ENCODE measurements around the gene CHKB. TPM values are rescaled to one million over a fixed set of nuclear protein-coding genes. Genes with fewer than 3 reads are reported as not detected.

Gene CHKB
- total RNA-seq, 1 donor from 2014 or later: 36.1 TPM

DNA sequence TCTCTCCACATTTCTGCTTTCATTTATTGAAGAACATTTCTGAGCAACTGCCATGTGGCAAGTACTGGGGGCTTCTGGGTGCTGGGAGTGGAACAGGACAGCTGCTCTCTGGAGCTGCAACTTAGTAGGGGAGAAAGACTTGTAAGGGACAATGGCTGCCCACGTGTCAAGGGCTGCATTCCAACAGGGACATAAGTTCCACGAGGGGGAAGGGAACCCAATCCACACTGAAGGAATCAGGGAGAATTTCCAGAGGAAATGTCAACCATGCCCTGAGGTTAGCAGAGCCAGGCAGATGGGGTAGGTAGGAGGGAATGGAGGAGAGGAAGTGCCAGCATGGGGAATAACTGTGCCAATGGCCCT, 19.7 kb upstream of the CHKB start:
- Mint-ChIP-seq H3K27me3 (ENCODE audit: low read depth, unreplicated experiment) (peaks cover 51% of the 10 kb centered on the region), H3K27ac (ENCODE audit: unreplicated experiment) (peak overlapping the region; percentile 31), H3K4me1 (ENCODE audit: low read depth, unreplicated experiment) (peaks cover 8% of the 10 kb centered on the region), H3K36me3 (ENCODE audit: low read depth, unreplicated experiment) (peaks cover 14% of the 10 kb centered on the region), H3K4me3 (ENCODE audit: unreplicated experiment) (peak overlapping the region; percentile 75), H3K9me3 (ENCODE audit: unreplicated experiment) (peaks cover 2% of the 10 kb centered on the region)
- no peak overlapping the region for H3K4me3 ChIP-seq (ENCODE audit: insufficient read depth, low read depth, low read length)
- FAIRE-seq (no peak), DNase-seq (ENCODE audit: low read depth) (no peak)
- H3K4me2 ChIP-seq (ENCODE audit: low read length): no peak overlapping the region
- H3K27ac ChIP-seq (ENCODE audit: low read depth, low read length): no peak overlapping the region
- no peak for TF ChIP-seq CTCF (IDR thresholded peaks at IDR 0.05; ENCODE audit: insufficient read depth, low read depth, low read length)
- no peak for TF ChIP-seq EZH2 (IDR thresholded peaks at IDR 0.05; ENCODE audit: insufficient read depth, low read length)
- H3K9ac ChIP-seq (ENCODE audit: low read length): no peak overlapping the region
- H3K9me3 ChIP-seq (ENCODE audit: insufficient read depth, low read depth, low read length): no peaks in the 10 kb centered on the region
- no peaks in the 10 kb centered on the region for H4K20me1 ChIP-seq (ENCODE audit: insufficient read depth, low read length)
- H3K27me3 ChIP-seq (ENCODE audit: insufficient read depth, low read length): peaks cover 18% of the 10 kb centered on the region
- H3K36me3 ChIP-seq (ENCODE audit: insufficient read depth, low read length): no peaks in the 10 kb centered on the region
- H2AFZ ChIP-seq (ENCODE audit: low read depth, low read length): no peak overlapping the region
- H3K79me2 ChIP-seq (ENCODE audit: insufficient read depth, low read length): no peaks in the 10 kb centered on the region
- H3K4me1 ChIP-seq (ENCODE audit: insufficient read depth, low read length): no peaks in the 10 kb centered on the region

GRCh38 chr22:50601669-50602337, 19.2 kb upstream of the CHKB start:
- peak overlapping the region; percentile 75 for H3K4me3 Mint-ChIP-seq (ENCODE audit: unreplicated experiment)
- no peaks in the 10 kb centered on the region for H3K4me1 ChIP-seq (ENCODE audit: insufficient read depth, low read length)
- DNase-seq (ENCODE audit: low read depth) (no peak), FAIRE-seq (no peak)
- peak overlapping the region; percentile 31 for H3K27ac Mint-ChIP-seq (ENCODE audit: unreplicated experiment)
- H3K9ac ChIP-seq (ENCODE audit: low read length): no peak overlapping the region
- H3K4me1 Mint-ChIP-seq (ENCODE audit: low read depth, unreplicated experiment): peaks cover 8% of the 10 kb centered on the region
- H3K9me3 Mint-ChIP-seq (ENCODE audit: unreplicated experiment): peaks cover 2% of the 10 kb centered on the region
- peaks cover 18% of the 10 kb centered on the region for H3K27me3 ChIP-seq (ENCODE audit: insufficient read depth, low read length)
- H3K4me2 ChIP-seq (ENCODE audit: low read length): no peak overlapping the region
- H3K79me2 ChIP-seq (ENCODE audit: insufficient read depth, low read length): no peaks in the 10 kb centered on the region
- peaks cover 18% of the 10 kb centered on the region for H3K36me3 Mint-ChIP-seq (ENCODE audit: low read depth, unreplicated experiment)
- H3K4me3 ChIP-seq (ENCODE audit: insufficient read depth, low read depth, low read length): no peak overlapping the region
- H2AFZ ChIP-seq (ENCODE audit: low read depth, low read length): no peak overlapping the region
- no peak overlapping the region for H3K27ac ChIP-seq (ENCODE audit: low read depth, low read length)
- H3K27me3 Mint-ChIP-seq (ENCODE audit: low read depth, unreplicated experiment): peaks cover 51% of the 10 kb centered on the region
- no peaks in the 10 kb centered on the region for H3K9me3 ChIP-seq (ENCODE audit: insufficient read depth, low read depth, low read length)
- no peaks in the 10 kb centered on the region for H4K20me1 ChIP-seq (ENCODE audit: insufficient read depth, low read length)
- no peaks in the 10 kb centered on the region for H3K36me3 ChIP-seq (ENCODE audit: insufficient read depth, low read length)
- no peak for TF ChIP-seq EZH2 (IDR thresholded peaks at IDR 0.05; ENCODE audit: insufficient read depth, low read length)
- TF ChIP-seq CTCF (IDR thresholded peaks at IDR 0.05; ENCODE audit: insufficient read depth, low read depth, low read length): no peak

- peaks cover 8% of the 10 kb centered on the region for H3K4me1 Mint-ChIP-seq (ENCODE audit: low read depth, unreplicated experiment)
- TF ChIP-seq CTCF (IDR thresholded peaks at IDR 0.05; ENCODE audit: insufficient read depth, low read depth, low read length): no peak
- peak; percentile 47 for TF ChIP-seq EZH2 (IDR thresholded peaks at IDR 0.05; ENCODE audit: insufficient read depth, low read length)
- Histone ChIP-seq H2AFZ (ENCODE audit: low read depth, low read length) (peak overlapping the region; percentile 18), H3K9me3 (ENCODE audit: insufficient read depth, low read depth, low read length) (no peaks in the 10 kb centered on the region), H3K4me2 (ENCODE audit: low read length) (peak overlapping the region; percentile 58), H4K20me1 (ENCODE audit: insufficient read depth, low read length) (no peaks in the 10 kb centered on the region), H3K9ac (ENCODE audit: low read length) (no peak overlapping the region), H3K4me1 (ENCODE audit: insufficient read depth, low read length) (no peaks in the 10 kb centered on the region), H3K4me3 (ENCODE audit: insufficient read depth, low read depth, low read length) (no peak overlapping the region), H3K79me2 (ENCODE audit: insufficient read depth, low read length) (no peaks in the 10 kb centered on the region), H3K36me3 (ENCODE audit: insufficient read depth, low read length) (no peaks in the 10 kb centered on the region), H3K27me3 (ENCODE audit: insufficient read depth, low read length) (peaks cover 18% of the 10 kb centered on the region), H3K27ac (ENCODE audit: low read depth, low read length) (no peak overlapping the region)
- no peak overlapping the region for H3K27ac Mint-ChIP-seq (ENCODE audit: unreplicated experiment)
- no peak for FAIRE-seq
- peak overlapping the region; percentile 75 for H3K4me3 Mint-ChIP-seq (ENCODE audit: unreplicated experiment)
- peaks cover 48% of the 10 kb centered on the region for H3K27me3 Mint-ChIP-seq (ENCODE audit: low read depth, unreplicated experiment)
- DNase-seq (ENCODE audit: low read depth): no peak
- peaks cover 20% of the 10 kb centered on the region for H3K36me3 Mint-ChIP-seq (ENCODE audit: low read depth, unreplicated experiment)
- H3K9me3 Mint-ChIP-seq (ENCODE audit: unreplicated experiment): peaks cover 2% of the 10 kb centered on the region
These were observed 18.5 kb upstream of the CHKB start for GRCh38 chr22:50600967-50601668.
